HCT116 (cell line): Measurements from ENCODE around the gene RBP5. TPM values are rescaled to one million over a fixed set of nuclear protein-coding genes. Genes with fewer than 3 reads are reported as not detected.

Source experiments
- ATAC-seq: fragments of 200-7000 bp; cut with Tn5 transposase; 2 replicates; pipeline ENCODE4 v1.9.1; 2020; ENCODE audit warnings: mild to moderate bottlenecking, moderate library complexity
- BruUV-seq: library from RNA; stranded (reverse); fragments of 400-500 nt; replicated peaks from 2 replicates; lab custom pipeline; 2021; lab: Mats Ljungman, UMichigan
- CTCF ChIA-PET: fragments of 300-600 bp; sonication (Branson Sonifier 250); formaldehyde crosslinking; loops from one replicate; lab custom pipeline; 2021; ENCODE audit warnings: antibody characterized with exemption; lab: Charles Lee
- POLR2A ChIA-PET: fragments of 300-600, 350-600 bp; sonication (Branson Sonifier 250); formaldehyde crosslinking; loops from one replicate; lab custom pipeline; 2021; ENCODE audit warnings: antibody characterized with exemption; lab: Charles Lee
- RAD21 ChIA-PET, 2 experiments: fragments of 300-600 bp; sonication (Branson Sonifier 250); formaldehyde crosslinking; loops; one replicate each; lab custom pipeline; 2023; ENCODE audit warnings: low total read pairs in 2 of 2; ENCODE audit not compliant: uncharacterized antibody in 2 of 2, unreplicated experiment in 2 of 2, low non-redundant PET in 1 of 2; lab: Charles Lee
- DNase-seq: peaks from one replicate; pipeline ENCODE4 v3.0.0-alpha.2; 2010; ENCODE audit warnings: low read depth, low spot score
- H2AFZ ChIP-seq: fragments of 200-600 bp; shearing (Covaris generic), sonication (generic); 2 replicates; pipeline ENCODE4 v1.6.1; 2017; ENCODE audit warnings: low read depth, mixed run types, mixed read lengths, antibody characterized with exemption, low read length; ENCODE audit not compliant: poor library complexity, severe bottlenecking
- H3K27ac ChIP-seq: 2 replicates; pipeline ENCODE4 v1.5.1; 2012; ENCODE audit warnings: low read depth, low read length
- H3K27me3 ChIP-seq: fragments of 200-600 bp; sonication (generic); 2 replicates; pipeline ENCODE4 v1.6.1; 2016; ENCODE audit warnings: mixed run types, low read length, mixed read lengths; ENCODE audit not compliant: insufficient read depth
- H3K36me3 ChIP-seq, 2 experiments: fragments of 200-500 bp in 1 of 2; fragments of 200-600 bp in 1 of 2; sonication (Bioruptor generic) in 1 of 2; sonication (generic) in 1 of 2; 2 replicates each; pipeline versions ENCODE4 v1.5.1 to v1.6.1; 2014 to 2016; ENCODE audit warnings: low read length in 2 of 2, inconsistent platforms in 1 of 2, mixed read lengths in 1 of 2, mixed run types in 1 of 2; ENCODE audit not compliant: insufficient read depth in 2 of 2, control insufficient read depth in 1 of 2
- H3K4me1 ChIP-seq, 2 experiments: fragments of 200-600 bp in 1 of 2; sonication (generic) in 1 of 2; 2 replicates each; pipeline versions ENCODE4 v1.5.1 to v1.6.1; 2012 to 2017; ENCODE audit warnings: low read length in 2 of 2, inconsistent platforms in 1 of 2, mild to moderate bottlenecking in 1 of 2, mixed read lengths in 1 of 2, mixed run types in 1 of 2, moderate library complexity in 1 of 2; ENCODE audit not compliant: insufficient read depth in 2 of 2, control insufficient read depth in 1 of 2
- H3K4me2 ChIP-seq: fragments of 200-600 bp; sonication (generic); 2 replicates; pipeline ENCODE4 v1.6.1; 2017; ENCODE audit warnings: mixed run types, low read length, mixed read lengths
- H3K4me3 ChIP-seq, 2 experiments: fragments of 200-600 bp in 1 of 2; sonication (generic) in 1 of 2; replicated peaks in 1 of 2; 2 replicates each; pipeline ENCODE4 v1.5.1; 2011 to 2016; ENCODE audit warnings: low read length in 2 of 2, control low read depth in 1 of 2, low read depth in 1 of 2, mild to moderate bottlenecking in 1 of 2, mixed read lengths in 1 of 2, mixed run types in 1 of 2
- H3K79me2 ChIP-seq: fragments of 200-600 bp; sonication (generic); 2 replicates; pipeline ENCODE4 v1.6.1; 2017; ENCODE audit warnings: mild to moderate bottlenecking, mixed run types, low read length, moderate library complexity, mixed read lengths; ENCODE audit not compliant: insufficient read depth
- H3K9ac ChIP-seq: fragments of 200-600 bp; sonication (generic); 2 replicates; pipeline ENCODE4 v1.6.1; 2016; ENCODE audit warnings: low read length, mixed read lengths
- H3K9me2 ChIP-seq: fragments of 200-600 bp; sonication (generic), shearing (Covaris generic); 2 replicates; pipeline ENCODE4 v1.6.1; 2017; ENCODE audit warnings: mixed run types, mild to moderate bottlenecking, moderate library complexity; ENCODE audit not compliant: insufficient read depth
- H3K9me3 ChIP-seq, 2 experiments: fragments of 200-500 bp in 1 of 2; fragments of 200-600 bp in 1 of 2; sonication (Bioruptor generic) in 1 of 2; sonication (generic) in 1 of 2; 2 replicates each; pipeline ENCODE4 v1.6.1; 2014 to 2017; ENCODE audit warnings: low read length in 2 of 2, mixed read lengths in 2 of 2, inconsistent platforms in 1 of 2, low read depth in 1 of 2, mild to moderate bottlenecking in 1 of 2, mixed run types in 1 of 2, moderate library complexity in 1 of 2; ENCODE audit not compliant: control insufficient read depth in 1 of 2, insufficient read depth in 1 of 2
- H4K20me1 ChIP-seq: fragments of 200-600 bp; sonication (generic), shearing (Covaris generic); 2 replicates; pipeline ENCODE4 v1.6.1; 2017; ENCODE audit warnings: mixed run types, mild to moderate bottlenecking, moderate library complexity; ENCODE audit not compliant: insufficient read depth
- CEBPB ChIP-seq: IDR thresholded peaks from 2 replicates; pipeline ENCODE4 v1.6.1; 2012; ENCODE audit warnings: low read depth
- EGR1 ChIP-seq: IDR thresholded peaks from 2 replicates; pipeline ENCODE4 v1.6.1; 2012; ENCODE audit warnings: low read depth
- EZH2phosphoT487 ChIP-seq: fragments of 200-600 bp; IDR thresholded peaks from 2 replicates; pipeline ENCODE4 v1.6.1; 2018; ENCODE audit warnings: antibody characterized with exemption, borderline replicate concordance
- FOSL1 ChIP-seq: IDR thresholded peaks from 2 replicates; pipeline ENCODE4 v1.6.1; 2012; ENCODE audit warnings: low read depth
- RAD21 ChIP-seq: IDR thresholded peaks from 2 replicates; pipeline ENCODE4 v1.6.1; 2012; ENCODE audit warnings: low read depth, mild to moderate bottlenecking
- SIN3A ChIP-seq: IDR thresholded peaks from 2 replicates; pipeline ENCODE4 v1.6.1; 2012; ENCODE audit warnings: low read depth
- SP1 ChIP-seq: IDR thresholded peaks from 2 replicates; pipeline ENCODE4 v1.6.1; 2012; ENCODE audit warnings: low read depth
- TCF7L2 ChIP-seq: IDR thresholded peaks from 2 replicates; pipeline ENCODE4 v1.7.0; 2011; ENCODE audit warnings: borderline replicate concordance, inconsistent platforms; ENCODE audit not compliant: insufficient read depth, insufficient read length; ENCODE audit errors: extremely low read depth
- YY1 ChIP-seq: IDR thresholded peaks from 2 replicates; pipeline ENCODE4 v1.6.1; 2011; ENCODE audit warnings: low read length, low read depth, moderate library complexity, mild to moderate bottlenecking; ENCODE audit not compliant: insufficient replicate concordance; ENCODE audit errors: extremely low read depth
- ZFX ChIP-seq: fragments of 450-650 bp; IDR thresholded peaks from 2 replicates; pipeline ENCODE4 v1.6.1; 2017
- intact Hi-C: fragments of 100-400 bp; cut with micrococcal nuclease; formaldehyde crosslinking; loops from 2 replicates; pipeline ENCODE4 v1.10.0; 2022
- total RNA-seq: library from RNA; stranded (reverse); gene quantifications from one replicate; pipeline ENCODE4 v1.2.1, GENCODE V29; 2021; ENCODE audit not compliant: unreplicated experiment
- TF ChIP-seq, protein P1 (sequence below): IDR thresholded peaks from 2 replicates; pipeline ENCODE4 v1.6.1; 2012
- TF ChIP-seq, protein P2 (sequence below): IDR thresholded peaks from 2 replicates; pipeline ENCODE4 v1.6.1; 2012
- TF ChIP-seq, protein P3 (sequence below): IDR thresholded peaks from 2 replicates; pipeline ENCODE4 v1.6.1; 2011; ENCODE audit warnings: mild to moderate bottlenecking, low read length, moderate library complexity; ENCODE audit not compliant: insufficient replicate concordance; ENCODE audit errors: extremely low read depth
- TF ChIP-seq, protein P4 (sequence below): IDR thresholded peaks from 2 replicates; pipeline ENCODE4 v1.6.1; 2012; ENCODE audit warnings: low read depth
- TF ChIP-seq, protein P5 (sequence below), 3 experiments: fragments of 200-600 bp in 1 of 3; sonication (generic) in 1 of 3; IDR thresholded peaks in 2 of 3; conservative IDR thresholded peaks in 1 of 3; 2 replicates each; pipeline ENCODE4 v1.5.1; 2012 to 2017; ENCODE audit warnings: low read depth in 2 of 3, low read length in 2 of 3, antibody characterized with exemption in 1 of 3, borderline replicate concordance in 1 of 3, control low read depth in 1 of 3, mild to moderate bottlenecking in 1 of 3, mixed read lengths in 1 of 3, mixed run types in 1 of 3, moderate library complexity in 1 of 3; ENCODE audit not compliant: insufficient read depth in 1 of 3

The RBP5 gene
- total RNA-seq, 1 experiment from 2014 or later = 0.22 TPM

DNA sequence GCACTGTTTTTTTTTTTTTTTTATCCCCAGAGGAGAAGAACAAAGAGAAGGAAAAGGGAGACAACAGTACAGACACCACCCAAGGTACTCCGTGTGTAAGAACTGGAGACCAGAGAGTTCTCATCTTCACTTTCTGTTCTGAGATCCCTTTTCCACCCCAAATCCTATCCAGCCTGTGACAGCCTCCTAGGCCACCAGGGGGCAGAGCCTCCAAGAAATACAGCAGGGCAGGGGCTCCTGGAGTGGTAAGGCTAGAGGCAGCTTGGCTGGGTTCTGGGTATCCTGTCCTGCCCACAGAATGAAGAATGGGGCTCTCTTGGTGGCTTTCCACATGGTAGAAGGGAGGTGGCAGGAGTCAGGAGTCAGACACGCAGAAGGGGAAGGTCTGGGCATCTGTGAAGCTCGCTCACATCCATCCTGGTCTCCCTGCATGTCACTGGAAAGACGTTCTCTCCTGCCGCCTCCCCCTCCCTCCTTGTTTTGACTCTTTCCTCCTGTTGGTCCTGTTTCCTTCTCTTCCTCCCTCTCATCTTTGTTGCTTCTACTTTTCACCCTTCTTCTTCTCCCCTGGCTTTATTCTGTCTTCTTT is 13.5 kb upstream of the RBP5 start:
- BruUV-seq = no TSS peak
- Histone ChIP-seq H3K36me3 (peaks cover 0 to 19% of the 10 kb centered on the region in 2 experiments; a peak in 3 of 4 replicates), H3K9me3 (no peaks in the 10 kb centered on the region), H3K4me1 (no peaks in the 10 kb centered on the region), H2AFZ (no peak overlapping the region), H3K27me3 (no peaks in the 10 kb centered on the region), H3K9me2 (no peaks in the 10 kb centered on the region), H3K9ac (no peak overlapping the region), H3K4me2 (no peak overlapping the region), H4K20me1 (no peaks in the 10 kb centered on the region), H3K79me2 (no peaks in the 10 kb centered on the region), H3K4me3 (no peak overlapping the region), H3K27ac (no peak overlapping the region)
- ChIA-PET RAD21 (no interaction called here), CTCF (interaction anchor here (0.6 to 1.0 kb wide), 2 partner anchors 44 to 47 kb away, joined by 3 to 4 read pairs; partner anchors contain the start of gene PEX5), POLR2A (no interaction called here)
- no peak for DNase-seq
- TF ChIP-seq, protein P1, sequence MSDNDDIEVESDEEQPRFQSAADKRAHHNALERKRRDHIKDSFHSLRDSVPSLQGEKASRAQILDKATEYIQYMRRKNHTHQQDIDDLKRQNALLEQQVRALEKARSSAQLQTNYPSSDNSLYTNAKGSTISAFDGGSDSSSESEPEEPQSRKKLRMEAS = no peak
- TF ChIP-seq RAD21 (peak; percentile 59), FOSL1 (no peak), ZFX (no peak), SP1 (no peak), TCF7L2 (no peak), SIN3A (no peak), CEBPB (no peak), EGR1 (no peak), YY1 (no peak), EZH2phosphoT487 (no peak)
- TF ChIP-seq, protein P2, sequence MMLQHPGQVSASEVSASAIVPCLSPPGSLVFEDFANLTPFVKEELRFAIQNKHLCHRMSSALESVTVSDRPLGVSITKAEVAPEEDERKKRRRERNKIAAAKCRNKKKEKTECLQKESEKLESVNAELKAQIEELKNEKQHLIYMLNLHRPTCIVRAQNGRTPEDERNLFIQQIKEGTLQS = no peak
- TF ChIP-seq, protein P3, sequence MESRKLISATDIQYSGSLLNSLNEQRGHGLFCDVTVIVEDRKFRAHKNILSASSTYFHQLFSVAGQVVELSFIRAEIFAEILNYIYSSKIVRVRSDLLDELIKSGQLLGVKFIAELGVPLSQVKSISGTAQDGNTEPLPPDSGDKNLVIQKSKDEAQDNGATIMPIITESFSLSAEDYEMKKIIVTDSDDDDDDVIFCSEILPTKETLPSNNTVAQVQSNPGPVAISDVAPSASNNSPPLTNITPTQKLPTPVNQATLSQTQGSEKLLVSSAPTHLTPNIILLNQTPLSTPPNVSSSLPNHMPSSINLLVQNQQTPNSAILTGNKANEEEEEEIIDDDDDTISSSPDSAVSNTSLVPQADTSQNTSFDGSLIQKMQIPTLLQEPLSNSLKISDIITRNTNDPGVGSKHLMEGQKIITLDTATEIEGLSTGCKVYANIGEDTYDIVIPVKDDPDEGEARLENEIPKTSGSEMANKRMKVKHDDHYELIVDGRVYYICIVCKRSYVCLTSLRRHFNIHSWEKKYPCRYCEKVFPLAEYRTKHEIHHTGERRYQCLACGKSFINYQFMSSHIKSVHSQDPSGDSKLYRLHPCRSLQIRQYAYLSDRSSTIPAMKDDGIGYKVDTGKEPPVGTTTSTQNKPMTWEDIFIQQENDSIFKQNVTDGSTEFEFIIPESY = no peak
- TF ChIP-seq, protein P4, sequence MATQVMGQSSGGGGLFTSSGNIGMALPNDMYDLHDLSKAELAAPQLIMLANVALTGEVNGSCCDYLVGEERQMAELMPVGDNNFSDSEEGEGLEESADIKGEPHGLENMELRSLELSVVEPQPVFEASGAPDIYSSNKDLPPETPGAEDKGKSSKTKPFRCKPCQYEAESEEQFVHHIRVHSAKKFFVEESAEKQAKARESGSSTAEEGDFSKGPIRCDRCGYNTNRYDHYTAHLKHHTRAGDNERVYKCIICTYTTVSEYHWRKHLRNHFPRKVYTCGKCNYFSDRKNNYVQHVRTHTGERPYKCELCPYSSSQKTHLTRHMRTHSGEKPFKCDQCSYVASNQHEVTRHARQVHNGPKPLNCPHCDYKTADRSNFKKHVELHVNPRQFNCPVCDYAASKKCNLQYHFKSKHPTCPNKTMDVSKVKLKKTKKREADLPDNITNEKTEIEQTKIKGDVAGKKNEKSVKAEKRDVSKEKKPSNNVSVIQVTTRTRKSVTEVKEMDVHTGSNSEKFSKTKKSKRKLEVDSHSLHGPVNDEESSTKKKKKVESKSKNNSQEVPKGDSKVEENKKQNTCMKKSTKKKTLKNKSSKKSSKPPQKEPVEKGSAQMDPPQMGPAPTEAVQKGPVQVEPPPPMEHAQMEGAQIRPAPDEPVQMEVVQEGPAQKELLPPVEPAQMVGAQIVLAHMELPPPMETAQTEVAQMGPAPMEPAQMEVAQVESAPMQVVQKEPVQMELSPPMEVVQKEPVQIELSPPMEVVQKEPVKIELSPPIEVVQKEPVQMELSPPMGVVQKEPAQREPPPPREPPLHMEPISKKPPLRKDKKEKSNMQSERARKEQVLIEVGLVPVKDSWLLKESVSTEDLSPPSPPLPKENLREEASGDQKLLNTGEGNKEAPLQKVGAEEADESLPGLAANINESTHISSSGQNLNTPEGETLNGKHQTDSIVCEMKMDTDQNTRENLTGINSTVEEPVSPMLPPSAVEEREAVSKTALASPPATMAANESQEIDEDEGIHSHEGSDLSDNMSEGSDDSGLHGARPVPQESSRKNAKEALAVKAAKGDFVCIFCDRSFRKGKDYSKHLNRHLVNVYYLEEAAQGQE = no peak
- TF ChIP-seq, protein P5, sequence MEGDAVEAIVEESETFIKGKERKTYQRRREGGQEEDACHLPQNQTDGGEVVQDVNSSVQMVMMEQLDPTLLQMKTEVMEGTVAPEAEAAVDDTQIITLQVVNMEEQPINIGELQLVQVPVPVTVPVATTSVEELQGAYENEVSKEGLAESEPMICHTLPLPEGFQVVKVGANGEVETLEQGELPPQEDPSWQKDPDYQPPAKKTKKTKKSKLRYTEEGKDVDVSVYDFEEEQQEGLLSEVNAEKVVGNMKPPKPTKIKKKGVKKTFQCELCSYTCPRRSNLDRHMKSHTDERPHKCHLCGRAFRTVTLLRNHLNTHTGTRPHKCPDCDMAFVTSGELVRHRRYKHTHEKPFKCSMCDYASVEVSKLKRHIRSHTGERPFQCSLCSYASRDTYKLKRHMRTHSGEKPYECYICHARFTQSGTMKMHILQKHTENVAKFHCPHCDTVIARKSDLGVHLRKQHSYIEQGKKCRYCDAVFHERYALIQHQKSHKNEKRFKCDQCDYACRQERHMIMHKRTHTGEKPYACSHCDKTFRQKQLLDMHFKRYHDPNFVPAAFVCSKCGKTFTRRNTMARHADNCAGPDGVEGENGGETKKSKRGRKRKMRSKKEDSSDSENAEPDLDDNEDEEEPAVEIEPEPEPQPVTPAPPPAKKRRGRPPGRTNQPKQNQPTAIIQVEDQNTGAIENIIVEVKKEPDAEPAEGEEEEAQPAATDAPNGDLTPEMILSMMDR (IDR thresholded peaks at IDR 0.05 in 2 of 3, conservative IDR thresholded peaks at IDR 0.05 in 1 of 3; ENCODE audit: borderline replicate concordance in 1 of 3, insufficient read depth in 1 of 3, low read depth in 2 of 3, low read length in 2 of 3) = peak; percentile 68 to 91 (median 86); a peak in 5 of 6 replicates
- intact Hi-C loops = loop anchor here (1.0 to 2.0 kb wide), 3 partner anchors 46 to 497 kb away; no protein-coding TSS in a partner anchor
- peak; percentile 93 for ATAC-seq
